Measurements from ENCODE around the gene NPAS1.
A peak's percentile ranks its signal among the peaks of the same experiment; 100 is the strongest.
"Not testable (repeated sequence)": the region's sequence is repeated elsewhere in the genome, so short reads cannot be mapped to it uniquely, and the experiment has no call there.

The NPAS1 gene

GRCh38 chr19:46990991-46991676, 28.5 kb upstream of the NPAS1 start:
- peak; percentile 47 to 69 for DNase-seq

GRCh38 chr19:46992699-46993535, 26.7 kb upstream of the NPAS1 start:
- no peak for DNase-seq

DNA sequence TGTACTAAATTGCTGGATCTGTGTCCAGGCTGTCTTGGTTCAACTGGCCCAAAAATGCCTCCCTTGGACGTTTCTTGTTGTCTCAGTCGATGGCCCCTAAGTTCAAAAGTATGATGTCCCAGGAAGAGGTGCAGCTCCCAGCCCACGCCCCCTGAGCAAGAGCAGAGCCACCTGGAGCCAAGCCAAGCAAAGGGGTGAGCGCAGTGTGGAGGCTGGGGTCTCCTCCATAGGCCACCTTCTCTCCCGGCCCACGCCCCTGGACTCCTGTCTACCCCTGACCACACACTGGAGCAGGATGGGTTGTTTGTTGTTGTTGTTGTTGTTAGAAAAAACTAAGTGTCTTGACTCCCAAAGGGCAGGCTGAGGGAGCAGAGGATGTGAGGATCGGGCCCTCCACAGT, 26.0 kb upstream of the NPAS1 start:
- no peak for DNase-seq

DNA sequence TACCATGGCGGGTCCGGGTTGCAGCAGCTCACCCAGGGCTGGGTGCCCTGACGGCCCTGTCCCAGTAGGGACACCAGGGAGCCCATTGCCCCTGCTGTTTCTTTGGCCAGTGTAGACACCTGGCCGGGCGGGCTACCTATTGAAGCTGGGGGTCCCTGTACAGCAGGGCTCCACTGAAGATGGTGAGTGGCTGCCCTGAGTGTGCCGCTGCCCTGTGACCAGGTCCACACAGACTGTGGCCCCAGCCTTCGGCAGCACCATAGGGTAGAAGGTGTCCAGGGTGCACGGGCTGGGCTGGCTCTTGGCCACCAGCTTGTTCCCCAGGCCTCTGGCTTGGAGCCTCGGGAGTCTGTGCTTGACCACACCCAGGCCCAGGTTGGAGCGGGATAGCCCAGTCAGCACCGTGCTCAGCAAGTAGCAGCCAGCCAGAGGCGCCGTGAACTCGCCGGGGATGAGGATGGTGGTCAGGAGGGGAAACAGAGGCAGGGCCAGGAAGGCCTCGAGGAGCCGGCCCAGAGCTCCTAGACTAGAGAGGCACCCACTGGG, 25.4 kb upstream of the NPAS1 start:
- DNase-seq = no peak

DNA sequence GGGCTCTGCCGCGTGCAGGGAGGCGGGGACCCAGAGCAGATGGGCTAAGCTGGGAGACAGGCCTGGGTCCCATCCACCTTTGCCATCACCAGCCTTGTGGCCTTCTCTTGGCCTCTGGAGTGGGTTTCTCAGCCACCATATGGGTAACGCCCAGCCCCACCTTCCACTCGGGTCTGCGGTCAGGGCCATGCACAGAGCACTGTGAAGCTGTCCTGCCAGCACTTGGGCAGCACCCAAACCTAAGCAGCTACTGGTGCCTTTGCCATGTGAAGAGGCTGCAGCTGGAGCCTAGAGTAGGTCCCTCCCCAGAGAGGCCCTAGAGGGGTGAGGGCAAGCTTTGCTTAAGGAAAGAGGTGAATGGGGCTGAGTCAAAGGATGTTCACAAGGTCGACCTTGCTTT, 24.1 kb upstream of the NPAS1 start:
- no peak for DNase-seq

DNA sequence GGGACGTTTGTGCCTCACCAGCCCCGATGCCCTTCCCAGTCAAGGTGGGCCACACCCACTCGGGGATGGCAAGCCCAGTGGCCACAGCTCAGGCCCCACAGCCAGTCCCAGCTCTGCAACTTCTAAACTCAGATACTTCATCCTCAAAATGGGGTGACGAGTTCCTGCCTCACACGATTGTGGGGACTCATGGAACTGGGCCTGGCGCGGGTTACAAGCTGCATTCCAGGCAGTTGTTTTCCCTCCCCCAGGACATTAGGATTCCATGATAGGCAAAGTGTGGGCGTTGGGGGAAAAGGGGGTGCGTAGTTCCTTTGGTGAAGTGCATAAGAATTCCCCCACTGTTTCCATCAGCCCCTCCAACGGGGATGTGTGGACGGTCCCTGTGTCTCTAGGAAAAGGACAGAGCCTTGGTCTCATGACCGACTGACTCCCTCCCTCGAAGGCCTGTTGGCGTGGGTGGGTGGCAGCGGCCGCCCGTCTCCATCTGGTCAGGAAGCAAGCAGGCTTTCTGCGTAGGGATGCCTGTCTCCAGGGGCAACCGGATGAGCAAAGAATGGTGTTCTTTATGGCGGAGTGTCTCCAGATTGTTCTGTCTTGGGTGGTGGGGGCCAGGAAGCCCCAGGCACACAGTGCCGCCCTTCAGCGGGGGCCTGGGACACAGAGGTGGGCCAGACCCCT, 21.1 kb upstream of the NPAS1 start:
- no peak for DNase-seq

GRCh38 chr19:46999377-46999776, 20.3 kb upstream of the NPAS1 start:
- DNase-seq = no peak

DNA sequence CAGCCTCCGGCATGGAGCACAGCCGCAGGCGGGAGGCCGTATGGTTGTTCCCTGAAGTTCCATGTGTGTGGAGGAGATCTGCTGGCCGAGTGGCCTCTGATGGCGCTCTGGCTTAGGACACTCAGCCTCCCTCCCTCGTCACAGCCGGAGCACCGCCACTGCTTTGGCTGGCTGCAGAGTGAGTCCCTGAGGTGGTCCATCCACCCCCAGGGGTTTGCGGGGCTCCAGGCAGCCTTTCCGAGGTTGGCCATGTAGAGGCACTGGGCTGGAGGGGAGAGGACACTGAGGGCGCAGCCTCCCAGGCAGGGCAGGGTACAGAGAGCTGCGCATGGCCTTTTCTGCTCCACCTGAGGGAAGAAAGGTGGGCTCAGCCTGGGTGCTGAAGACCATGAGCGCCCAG, 19.8 kb upstream of the NPAS1 start:
- no peak for DNase-seq

GRCh38 chr19:47000373-47000772, 19.3 kb upstream of the NPAS1 start:
- DNase-seq = no peak

DNA sequence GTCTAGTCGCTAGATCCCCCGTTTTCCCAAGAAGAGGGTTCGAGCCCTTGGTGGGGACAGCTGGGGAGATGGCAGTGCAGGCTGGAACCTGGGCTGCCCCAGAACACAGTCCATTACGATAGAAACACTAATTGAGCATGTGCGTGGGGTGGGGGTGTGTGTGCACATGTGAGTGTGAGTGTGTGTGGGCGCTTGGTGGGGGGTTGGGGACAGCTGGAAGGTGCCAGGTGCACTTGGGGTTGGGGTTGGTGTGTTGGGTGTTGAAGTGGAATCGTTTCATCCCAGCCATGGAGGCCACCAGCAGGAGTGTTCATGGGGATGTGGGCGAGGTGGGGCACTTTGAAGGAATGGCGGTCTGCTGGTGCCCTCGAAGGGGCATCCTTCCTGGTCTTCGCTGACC, 18.1 kb upstream of the NPAS1 start:
- no peak for DNase-seq

GRCh38 chr19:47002106-47002766, 17.4 kb upstream of the NPAS1 start:
- DNase-seq = no peak

- no peak for DNase-seq
Measured at GRCh38 chr19:47002853-47003610, 16.6 kb upstream of the NPAS1 start.

DNA sequence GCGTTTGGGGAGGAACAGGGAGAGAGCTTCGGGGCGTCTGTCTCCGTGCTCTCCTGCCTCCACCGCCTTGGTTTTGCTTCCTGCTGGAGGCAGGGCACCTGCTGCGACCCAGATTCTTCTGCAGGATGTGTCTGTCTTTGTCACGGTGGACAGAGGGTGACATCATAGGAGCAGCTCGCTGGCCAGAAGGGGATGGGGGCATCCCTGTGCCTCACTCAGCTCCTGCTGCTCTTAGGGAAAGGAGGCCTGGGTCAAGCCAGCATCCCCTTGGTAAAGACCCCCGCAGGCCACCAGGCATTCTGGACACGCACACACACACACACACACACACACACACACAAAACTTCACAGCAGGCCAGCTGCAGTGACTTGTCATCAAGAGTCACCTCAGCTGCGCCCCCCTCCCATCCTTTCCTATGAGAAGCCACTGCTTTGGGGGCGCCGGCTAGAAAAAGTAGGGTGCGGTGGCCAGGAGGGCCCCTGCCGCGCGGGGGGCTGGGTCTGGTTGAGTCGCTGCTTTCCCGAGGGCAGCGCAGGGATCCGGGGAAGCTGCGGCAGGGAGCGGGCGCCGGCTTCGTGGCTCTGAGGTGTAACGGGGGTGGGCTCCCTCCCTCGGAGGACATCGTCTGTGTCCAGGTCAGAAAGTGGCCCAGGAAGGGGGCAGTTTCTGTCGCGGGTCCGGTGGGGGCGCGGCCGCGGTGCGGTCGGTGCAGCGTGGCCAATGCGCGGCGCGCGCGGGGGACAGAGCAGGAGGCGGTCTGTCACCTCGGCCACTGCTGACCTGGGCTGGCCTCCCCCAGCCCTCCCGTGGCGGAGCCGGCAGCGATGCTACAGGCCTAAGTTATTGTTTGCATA, 15.8 kb upstream of the NPAS1 start:
- DNase-seq = no peak

- no peak for DNase-seq
Measured at GRCh38 chr19:47005164-47005641, 14.4 kb upstream of the NPAS1 start.

- DNase-seq = no peak
Measured at GRCh38 chr19:47005873-47006272, 13.8 kb upstream of the NPAS1 start.

- DNase-seq = no peak
Measured at GRCh38 chr19:47006496-47006895, 13.1 kb upstream of the NPAS1 start.

DNA sequence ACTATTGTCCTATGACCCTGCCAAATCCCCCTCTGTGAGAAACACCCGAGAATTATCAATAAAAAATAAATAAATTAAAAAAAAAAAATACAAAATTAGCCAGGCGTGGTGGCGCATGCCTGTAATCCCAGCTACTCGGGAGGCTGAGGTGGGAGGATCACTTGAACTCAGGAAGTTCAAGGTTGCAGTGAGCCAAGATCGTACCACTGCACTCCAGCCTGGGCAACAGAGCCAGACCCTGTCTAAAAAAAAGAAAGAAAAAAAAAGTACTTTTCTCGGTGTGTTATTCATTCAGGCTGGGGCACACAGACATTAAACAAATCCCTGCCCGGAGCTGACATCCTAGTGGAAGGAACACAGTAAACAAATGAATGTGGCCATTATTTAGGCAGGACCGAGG, 9.1 kb upstream of the NPAS1 start:
- not testable (repeated sequence) for DNase-seq

- DNase-seq = no peak
Measured at GRCh38 chr19:47012617-47013016, 7.0 kb upstream of the NPAS1 start.

- peak; percentile 69 to 90 for DNase-seq
Measured at GRCh38 chr19:47013041-47013517, 6.6 kb upstream of the NPAS1 start.

GRCh38 chr19:47018923-47019322, 714 bp upstream of the NPAS1 start:
- DNase-seq = no peak

All from inflammatory macrophage treated with lipopolysaccharide for 1 hour (primary cell).